KMS-11 (cell line): ENCODE measurements around the gene ARID1B.

Experiments
- H2AFZ ChIP-seq: fragments of 200-600 bp; sonication (generic); 2 replicates; pipeline ENCODE4 v1.6.1; 2016; ENCODE audit warnings: antibody characterized with exemption, mixed run types, low read depth
- H3K27ac ChIP-seq: fragments of 200-600 bp; sonication (generic); 2 replicates; pipeline ENCODE4 v1.6.1; 2016; ENCODE audit warnings: mild to moderate bottlenecking, mixed run types
- H3K27me3 ChIP-seq: fragments of 200-600 bp; sonication (generic); 2 replicates; pipeline ENCODE4 v1.6.1; 2017; ENCODE audit warnings: mild to moderate bottlenecking, low read depth, mixed run types, moderate library complexity; ENCODE audit not compliant: insufficient read depth
- H3K36me3 ChIP-seq: fragments of 200-600 bp; sonication (generic); 2 replicates; pipeline ENCODE4 v1.6.1; 2017; ENCODE audit warnings: mild to moderate bottlenecking, mixed run types; ENCODE audit not compliant: insufficient read depth
- H3K4me1 ChIP-seq: fragments of 200-600 bp; sonication (generic); 2 replicates; pipeline ENCODE4 v1.6.1; 2016; ENCODE audit warnings: mild to moderate bottlenecking, low read depth, mixed run types; ENCODE audit not compliant: poor library complexity, severe bottlenecking
- H3K4me2 ChIP-seq: fragments of 200-600 bp; sonication (generic); 2 replicates; pipeline ENCODE4 v1.7.0; 2016; ENCODE audit warnings: mild to moderate bottlenecking, mixed run types
- H3K4me3 ChIP-seq: fragments of 200-600 bp; sonication (generic); IDR thresholded peaks from 2 replicates; pipeline ENCODE4 v1.6.1; 2017; ENCODE audit warnings: low read depth, low read length, mixed read lengths; ENCODE audit not compliant: insufficient read depth
- H3K79me2 ChIP-seq: fragments of 200-600 bp; sonication (generic); 2 replicates; pipeline ENCODE4 v1.6.1; 2016; ENCODE audit warnings: low read depth, mixed run types; ENCODE audit not compliant: insufficient read depth
- H3K9ac ChIP-seq: fragments of 200-600 bp; sonication (generic); 2 replicates; pipeline ENCODE4 v1.6.1; 2016; ENCODE audit warnings: mild to moderate bottlenecking, mixed run types
- H4K20me1 ChIP-seq: fragments of 200-600 bp; sonication (generic); 2 replicates; pipeline ENCODE4 v1.6.1; 2016; ENCODE audit warnings: mild to moderate bottlenecking, mixed run types; ENCODE audit not compliant: insufficient read depth
- TF ChIP-seq, protein P1 (sequence below): fragments of 200-600 bp; sonication (generic); conservative IDR thresholded peaks from 2 replicates; pipeline ENCODE4 v1.6.1; 2017; ENCODE audit warnings: low read depth, mild to moderate bottlenecking, antibody characterized with exemption, low read length, moderate library complexity, mixed read lengths

The ARID1B gene

DNA sequence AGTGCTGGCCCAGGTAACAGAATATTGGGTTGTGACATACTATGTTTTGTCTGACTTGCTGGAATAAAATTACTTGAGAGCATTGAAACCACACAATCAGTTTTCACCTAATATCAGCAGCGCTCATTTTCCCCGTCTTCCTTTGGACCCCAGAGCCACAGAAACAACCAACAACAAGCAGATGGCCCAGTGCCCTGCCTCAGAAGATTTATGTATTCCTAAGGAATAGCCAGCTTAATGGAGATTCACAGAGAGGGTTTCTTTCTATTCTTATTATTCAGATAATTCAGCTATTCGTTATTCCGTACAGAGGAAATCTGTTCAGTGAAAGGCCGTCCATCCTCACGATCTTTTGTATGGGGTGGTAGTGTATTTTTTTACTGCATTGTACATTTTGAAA lies 391.3 kb downstream of the ARID1B start:
- TF ChIP-seq, protein P1, sequence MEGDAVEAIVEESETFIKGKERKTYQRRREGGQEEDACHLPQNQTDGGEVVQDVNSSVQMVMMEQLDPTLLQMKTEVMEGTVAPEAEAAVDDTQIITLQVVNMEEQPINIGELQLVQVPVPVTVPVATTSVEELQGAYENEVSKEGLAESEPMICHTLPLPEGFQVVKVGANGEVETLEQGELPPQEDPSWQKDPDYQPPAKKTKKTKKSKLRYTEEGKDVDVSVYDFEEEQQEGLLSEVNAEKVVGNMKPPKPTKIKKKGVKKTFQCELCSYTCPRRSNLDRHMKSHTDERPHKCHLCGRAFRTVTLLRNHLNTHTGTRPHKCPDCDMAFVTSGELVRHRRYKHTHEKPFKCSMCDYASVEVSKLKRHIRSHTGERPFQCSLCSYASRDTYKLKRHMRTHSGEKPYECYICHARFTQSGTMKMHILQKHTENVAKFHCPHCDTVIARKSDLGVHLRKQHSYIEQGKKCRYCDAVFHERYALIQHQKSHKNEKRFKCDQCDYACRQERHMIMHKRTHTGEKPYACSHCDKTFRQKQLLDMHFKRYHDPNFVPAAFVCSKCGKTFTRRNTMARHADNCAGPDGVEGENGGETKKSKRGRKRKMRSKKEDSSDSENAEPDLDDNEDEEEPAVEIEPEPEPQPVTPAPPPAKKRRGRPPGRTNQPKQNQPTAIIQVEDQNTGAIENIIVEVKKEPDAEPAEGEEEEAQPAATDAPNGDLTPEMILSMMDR = no peak
- H3K4me3 ChIP-seq = no peak overlapping the region
- no peak overlapping the region for H3K9ac ChIP-seq
- H3K4me2 ChIP-seq = no peak overlapping the region
- H3K27me3 ChIP-seq = no peaks in the 10 kb centered on the region
- no peak overlapping the region for H3K27ac ChIP-seq
- H2AFZ ChIP-seq = no peak overlapping the region
- H3K4me1 ChIP-seq = peaks cover 26% of the 10 kb centered on the region
- no peaks in the 10 kb centered on the region for H3K79me2 ChIP-seq
- H3K36me3 ChIP-seq = no peaks in the 10 kb centered on the region
- no peaks in the 10 kb centered on the region for H4K20me1 ChIP-seq

DNA sequence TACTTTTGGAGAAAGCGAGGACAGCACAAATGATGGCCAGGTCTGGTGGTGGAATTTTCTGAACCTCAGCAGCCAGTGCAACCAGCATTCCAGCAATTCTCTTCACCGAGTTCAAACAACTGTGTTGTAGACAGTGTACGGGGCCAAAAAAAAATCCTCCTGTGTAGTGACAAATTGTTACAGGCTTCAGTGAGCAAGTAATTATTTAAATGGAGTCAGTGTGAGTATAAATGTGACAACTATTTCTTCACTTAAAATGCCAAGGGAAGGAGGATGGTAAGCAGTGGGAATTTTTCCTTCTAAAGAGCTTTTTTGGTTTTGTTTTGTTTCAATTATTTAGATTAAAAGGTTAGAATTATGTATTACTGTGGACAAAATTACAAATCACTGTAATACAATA lies 392.0 kb downstream of the ARID1B start:
- no peak overlapping the region for H3K9ac ChIP-seq
- no peak overlapping the region for H3K27ac ChIP-seq
- no peaks in the 10 kb centered on the region for H3K27me3 ChIP-seq
- no peak overlapping the region for H3K4me3 ChIP-seq
- H3K4me1 ChIP-seq = peaks cover 33% of the 10 kb centered on the region
- no peak overlapping the region for H3K4me2 ChIP-seq
- H4K20me1 ChIP-seq = no peaks in the 10 kb centered on the region
- H3K79me2 ChIP-seq = no peaks in the 10 kb centered on the region
- TF ChIP-seq, protein P1 = no peak
- H3K36me3 ChIP-seq = no peaks in the 10 kb centered on the region
- H2AFZ ChIP-seq = no peak overlapping the region

DNA sequence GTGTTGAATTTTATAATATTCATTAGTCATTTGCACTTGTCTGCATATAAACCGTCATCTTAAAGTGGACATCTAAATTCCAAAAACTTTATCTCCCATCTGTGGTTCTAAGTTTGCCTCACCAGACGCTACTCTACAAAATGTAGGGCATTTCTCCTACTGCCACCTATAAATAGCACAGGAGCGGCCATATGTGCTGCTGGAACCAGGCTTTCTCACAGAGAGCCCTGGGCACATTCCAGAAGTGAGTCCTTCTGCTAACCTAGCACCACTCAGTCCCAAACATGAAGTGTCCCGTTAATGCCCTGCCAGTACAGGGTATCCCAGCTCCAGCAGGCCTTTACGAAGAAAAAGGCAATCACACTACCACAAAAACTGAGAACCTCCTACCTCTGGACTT lies 392.5 kb downstream of the ARID1B start:
- no peaks in the 10 kb centered on the region for H3K36me3 ChIP-seq
- no peak overlapping the region for H3K27ac ChIP-seq
- TF ChIP-seq, protein P1 = no peak
- H3K27me3 ChIP-seq = no peaks in the 10 kb centered on the region
- H2AFZ ChIP-seq = no peak overlapping the region
- no peaks in the 10 kb centered on the region for H4K20me1 ChIP-seq
- no peak overlapping the region for H3K4me2 ChIP-seq
- no peak overlapping the region for H3K4me3 ChIP-seq
- no peaks in the 10 kb centered on the region for H3K79me2 ChIP-seq
- peaks cover 36% of the 10 kb centered on the region for H3K4me1 ChIP-seq
- H3K9ac ChIP-seq = no peak overlapping the region

DNA sequence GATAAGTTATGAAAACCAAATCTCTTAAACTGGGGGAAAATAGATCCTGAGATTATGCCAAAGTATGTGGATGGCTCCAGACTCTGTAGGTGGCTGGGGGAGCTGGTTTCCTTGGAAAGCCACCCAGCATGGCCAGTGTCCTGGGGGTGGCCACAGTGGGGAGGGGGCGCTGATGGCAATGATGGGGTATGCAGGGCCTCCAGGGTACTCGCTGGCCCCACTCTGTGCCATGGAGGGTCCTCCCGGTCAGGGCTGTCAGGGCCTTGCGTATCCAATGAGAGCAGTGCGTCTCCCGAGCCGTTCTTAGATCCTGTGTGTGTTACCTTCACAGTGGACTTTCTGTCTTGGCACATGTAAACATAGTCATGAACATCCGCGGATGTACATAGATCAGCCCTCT lies 393.4 kb downstream of the ARID1B start:
- Histone ChIP-seq H3K4me3 (no peak overlapping the region), H3K79me2 (no peaks in the 10 kb centered on the region), H2AFZ (no peak overlapping the region), H3K4me2 (no peak overlapping the region), H3K9ac (no peak overlapping the region), H4K20me1 (no peaks in the 10 kb centered on the region), H3K27me3 (no peaks in the 10 kb centered on the region), H3K36me3 (no peaks in the 10 kb centered on the region), H3K4me1 (peaks cover 44% of the 10 kb centered on the region), H3K27ac (no peak overlapping the region)
- TF ChIP-seq, protein P1 = no peak
